Fibroblast of mammary gland (primary cell): Measurements from ENCODE around the gene LRP1-AS.

Source experiments
- DNase-seq: peaks from one replicate; pipeline ENCODE4 v3.0.0-alpha.2; 2010; ENCODE audit warnings: low read depth
- H3K4me3 ChIP-seq: 2 replicates; pipeline ENCODE4 v1.5.1; 2011; ENCODE audit warnings: low read depth, mild to moderate bottlenecking, low read length, moderate library complexity; ENCODE audit not compliant: control insufficient read depth
- CTCF ChIP-seq: conservative IDR thresholded peaks from 2 replicates; pipeline ENCODE4 v1.5.1; 2011; ENCODE audit warnings: low read depth, low read length, inconsistent platforms; ENCODE audit not compliant: control insufficient read depth, insufficient read depth

Gene LRP1-AS

DNA sequence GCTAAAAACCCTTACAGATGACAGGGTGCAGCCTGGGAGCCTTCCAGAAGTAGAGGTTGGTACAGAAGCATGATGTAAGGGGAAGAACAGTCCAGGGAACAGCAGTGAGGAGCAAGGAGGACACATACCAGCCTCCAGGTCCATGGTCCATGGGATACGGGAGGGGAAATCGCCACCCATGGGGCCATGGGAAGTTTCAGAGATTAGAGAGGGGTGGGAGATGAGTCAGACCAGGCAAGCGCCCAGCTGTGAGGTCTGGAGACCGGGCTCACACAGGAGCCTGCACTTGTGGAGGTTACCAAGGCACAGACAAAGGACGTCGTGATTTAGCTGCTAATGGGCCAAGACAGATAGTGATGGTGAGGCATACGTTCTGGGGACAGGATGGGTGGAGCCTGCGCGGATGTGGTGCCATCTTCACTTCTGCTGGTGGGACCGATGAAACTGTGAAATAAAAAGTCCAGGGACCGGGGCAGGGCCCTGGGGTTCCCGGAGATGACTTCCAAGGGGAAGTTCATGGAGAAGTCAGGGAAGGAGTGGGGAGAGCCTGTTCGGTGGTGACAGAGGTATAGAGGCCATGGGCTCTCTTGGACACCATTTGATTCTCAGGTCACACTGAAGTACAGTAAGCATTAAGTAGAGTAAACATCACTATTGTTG lies 17.7 kb upstream of the LRP1-AS start:
- TF ChIP-seq CTCF, result no peak
- peak; percentile 58 for DNase-seq
- H3K4me3 ChIP-seq, result no peak overlapping the region

GRCh38 chr12:57164454-57164853 lies 17.0 kb upstream of the LRP1-AS start:
- no peak overlapping the region for H3K4me3 ChIP-seq
- no peak for TF ChIP-seq CTCF
- DNase-seq, result no peak

DNA sequence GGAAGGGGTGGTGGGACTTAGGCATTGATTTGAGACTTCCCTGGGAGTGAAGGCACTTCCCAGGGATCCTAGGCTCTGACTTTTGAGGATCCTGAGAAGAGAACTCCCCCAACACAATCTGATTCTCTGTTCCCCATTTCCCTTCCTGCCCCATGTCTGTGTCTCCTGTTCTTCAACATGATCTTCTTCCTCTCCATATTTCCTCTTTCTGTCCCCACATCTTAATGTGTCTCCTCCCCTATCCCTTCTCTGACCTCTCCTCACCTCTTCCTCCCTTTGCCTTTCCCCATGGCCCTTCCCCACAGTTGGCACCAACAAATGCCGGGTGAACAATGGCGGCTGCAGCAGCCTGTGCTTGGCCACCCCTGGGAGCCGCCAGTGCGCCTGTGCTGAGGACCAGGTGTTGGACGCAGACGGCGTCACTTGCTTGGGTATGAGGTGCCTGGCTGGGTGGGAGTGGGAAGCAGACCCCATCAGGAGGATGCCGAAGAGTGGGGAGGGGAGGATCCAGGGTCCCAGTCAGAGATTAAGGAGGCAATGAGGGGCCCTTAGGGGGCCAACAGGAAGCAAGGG lies 15.2 kb upstream of the LRP1-AS start:
- no peak for DNase-seq
- no peak for TF ChIP-seq CTCF
- H3K4me3 ChIP-seq, result no peak overlapping the region

DNA sequence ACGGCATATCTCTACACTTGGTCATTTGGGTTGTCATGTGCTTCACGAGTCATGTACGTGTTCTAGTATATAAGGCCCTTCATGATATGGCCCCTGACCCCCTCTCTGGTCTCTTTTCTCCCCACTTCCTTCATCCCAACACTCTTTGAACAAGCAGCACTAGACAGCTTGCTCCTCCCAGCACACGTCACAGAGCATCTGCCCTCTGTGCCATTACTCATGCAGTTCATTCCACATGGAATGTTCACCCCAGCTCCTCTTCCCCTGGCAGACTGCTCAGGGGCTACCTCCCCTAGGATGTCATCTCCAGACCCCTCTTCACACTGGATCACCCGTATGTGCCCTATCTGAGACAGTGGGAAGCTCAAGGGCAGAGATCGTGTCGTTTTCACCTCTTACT lies 14.1 kb upstream of the LRP1-AS start:
- peak; percentile 79 for DNase-seq
- no peak overlapping the region for H3K4me3 ChIP-seq
- no peak for TF ChIP-seq CTCF

DNA sequence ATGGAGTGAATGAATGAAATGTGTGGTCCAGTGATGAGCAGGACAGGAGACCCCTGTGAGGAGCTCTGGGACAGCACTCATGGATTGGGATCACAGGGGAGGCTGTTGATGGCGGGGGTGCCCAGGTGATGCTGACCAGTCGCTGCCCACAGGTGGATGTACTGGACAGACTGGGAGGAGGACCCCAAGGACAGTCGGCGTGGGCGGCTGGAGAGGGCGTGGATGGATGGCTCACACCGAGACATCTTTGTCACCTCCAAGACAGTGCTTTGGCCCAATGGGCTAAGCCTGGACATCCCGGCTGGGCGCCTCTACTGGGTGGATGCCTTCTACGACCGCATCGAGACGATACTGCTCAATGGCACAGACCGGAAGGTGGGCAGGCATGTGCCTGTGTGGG lies 13.3 kb upstream of the LRP1-AS start:
- TF ChIP-seq CTCF, result no peak
- DNase-seq, result no peak
- no peak overlapping the region for H3K4me3 ChIP-seq

DNA sequence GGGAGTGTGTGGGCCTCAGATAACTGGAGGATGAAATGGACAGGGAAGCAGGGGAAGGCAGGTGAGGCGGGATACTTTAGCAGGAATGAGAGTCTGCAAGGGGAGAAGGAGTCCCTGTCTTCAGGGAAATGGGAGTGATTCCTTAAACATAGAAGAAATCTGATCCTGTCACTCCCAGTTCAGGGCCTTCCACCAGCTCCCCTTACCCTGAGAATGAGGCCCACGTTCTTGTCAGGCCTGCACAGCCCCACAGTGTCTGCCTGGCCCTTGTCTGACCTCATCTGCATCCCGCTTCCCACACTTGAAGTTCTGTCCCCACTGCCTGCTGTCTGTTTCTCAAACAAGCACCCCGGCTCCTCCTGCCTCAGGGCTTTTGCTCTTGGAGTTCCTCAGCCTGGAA lies 12.6 kb upstream of the LRP1-AS start:
- DNase-seq, result no peak
- no peak for TF ChIP-seq CTCF
- H3K4me3 ChIP-seq, result no peak overlapping the region
